HG03025 (cell line): ENCODE measurements around the gene FOXJ3.

Experiments used
- ATAC-seq: cut with Tn5 transposase; IDR thresholded peaks from one replicate; pipeline ENCODE4 v1.9.1; 2021; ENCODE audit warnings: mild to moderate bottlenecking, moderate library complexity; ENCODE audit not compliant: unreplicated experiment, low FRiP score

The FOXJ3 gene

DNA sequence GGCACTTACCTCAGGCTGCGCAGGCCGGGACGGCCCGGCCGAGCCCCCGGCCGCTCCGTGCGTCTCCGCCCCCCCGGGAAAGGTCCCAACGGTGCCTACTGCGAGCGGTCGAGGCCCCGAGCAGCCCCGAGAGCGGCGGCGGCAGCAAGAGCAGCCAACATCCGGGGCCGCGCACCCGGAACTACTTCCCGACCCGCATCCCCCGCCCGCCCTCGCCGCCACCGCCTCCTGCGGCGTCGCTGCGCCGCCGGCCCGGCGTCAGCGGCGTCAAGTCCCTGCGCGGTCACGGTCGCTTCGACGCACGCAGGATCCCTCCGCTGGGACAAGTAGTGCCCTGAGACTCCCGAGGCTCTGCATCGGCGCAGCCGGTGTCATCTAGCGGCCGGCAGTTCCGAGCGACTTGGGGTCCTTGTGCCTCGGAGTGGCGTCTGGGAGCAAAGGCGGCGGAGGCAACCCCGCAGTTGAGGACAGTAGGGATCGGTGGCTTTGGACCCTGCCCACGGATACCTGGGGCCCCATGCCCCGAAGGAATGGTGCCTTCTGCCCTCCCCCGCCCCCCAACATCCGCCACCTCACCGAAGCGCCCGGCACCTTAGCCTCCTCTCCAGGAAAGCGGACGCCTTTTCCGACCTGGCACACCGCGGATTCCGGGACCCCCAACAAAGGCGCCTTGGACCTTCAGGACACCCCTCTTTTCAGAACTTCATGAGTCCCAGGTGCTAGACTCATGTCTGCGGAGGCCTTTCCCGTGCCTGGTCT, at the start of gene FOXJ3:
TSS of gene FOXJ3 (minus strand) at position 186 of the 759 bp plus-strand sequence. CDS start 24,142 bp downstream, outside the sequence.
- peak; percentile 65 for ATAC-seq

DNA sequence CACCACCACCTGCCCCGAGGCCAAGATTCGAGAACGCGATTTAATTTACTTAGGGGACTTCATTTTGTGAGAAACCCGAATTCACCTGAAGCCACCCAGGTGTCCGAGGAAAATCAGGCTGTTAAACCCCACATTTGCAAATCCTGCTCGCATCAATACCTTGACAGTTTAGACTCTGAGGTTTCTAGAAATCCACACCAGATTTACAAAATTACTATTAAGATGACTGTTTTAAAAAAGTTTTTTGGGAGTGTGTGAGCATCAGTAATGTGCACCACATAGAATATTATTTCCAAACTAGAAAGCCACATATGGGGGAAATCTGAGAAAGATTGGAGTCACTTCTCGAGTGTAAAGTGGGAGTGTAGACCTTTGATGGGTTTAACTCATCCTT, 46.2 kb upstream of the FOXJ3 start:
- no peak for ATAC-seq

GRCh38 chr1:42380586-42381279, 45.7 kb upstream of the FOXJ3 start, which contains the start of gene RIMKLA:
Gene RIMKLA (plus strand): TSS chr1:42380792. CDS start chr1:42380935, 143 bp downstream.
- ATAC-seq, result peak; percentile 73

DNA sequence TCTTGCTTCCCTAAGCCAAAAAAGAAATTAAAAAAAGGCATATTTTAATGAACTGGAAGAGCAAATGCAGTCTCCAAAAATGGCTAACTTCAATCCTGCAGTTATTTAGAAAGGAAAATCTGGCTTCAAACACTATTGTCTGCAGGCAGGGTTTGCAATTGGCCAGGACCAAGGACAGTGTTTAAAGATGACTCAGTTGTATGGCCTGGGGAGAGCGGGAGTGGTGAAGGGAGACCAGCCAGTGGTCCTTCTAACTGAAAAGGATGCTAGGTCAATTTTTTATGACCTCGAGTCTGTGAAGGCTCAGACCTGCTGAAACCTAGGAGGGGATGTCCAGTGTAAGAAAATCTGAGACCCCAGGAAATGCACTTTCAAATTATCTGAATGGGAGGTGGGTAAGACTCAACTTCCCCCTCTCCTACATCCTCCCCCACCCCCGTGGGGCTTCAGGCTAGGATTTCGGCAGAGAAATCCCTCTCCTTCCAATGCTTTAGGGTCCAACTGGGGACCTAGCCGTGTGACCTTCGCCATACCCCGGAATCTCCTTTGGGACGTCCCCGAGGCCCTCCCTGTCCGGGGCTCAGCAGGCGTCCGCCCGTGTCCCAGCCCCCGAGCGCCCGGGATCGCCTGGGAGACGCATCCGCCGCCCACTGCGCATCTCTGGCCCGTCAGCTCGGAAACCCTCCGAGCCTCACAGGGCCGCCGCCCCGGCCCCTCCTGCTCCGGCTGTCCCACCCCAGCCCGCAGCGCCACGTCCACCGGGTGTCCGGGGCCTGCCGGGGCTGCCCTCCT, 45.0 kb upstream of the FOXJ3 start:
- peak; percentile 41 for ATAC-seq

DNA sequence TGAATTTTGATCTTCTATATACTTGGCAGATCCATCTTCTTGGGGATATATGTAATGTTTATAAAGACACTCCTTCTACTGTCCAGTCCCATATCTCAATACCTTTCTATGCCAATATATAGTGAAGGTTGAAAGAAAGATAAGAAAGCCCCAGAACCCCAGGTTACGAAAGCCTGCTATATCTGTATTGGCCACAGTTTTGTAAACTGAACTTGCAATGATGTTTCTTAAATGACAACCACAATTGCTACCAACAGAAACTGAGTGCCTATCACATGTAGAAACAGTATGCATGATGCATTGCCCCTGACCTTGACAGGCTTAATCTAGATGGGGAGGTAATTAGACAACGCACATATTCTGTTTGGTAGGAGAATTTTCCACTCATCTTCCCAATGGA, 37.8 kb upstream of the FOXJ3 start:
- no peak for ATAC-seq

DNA sequence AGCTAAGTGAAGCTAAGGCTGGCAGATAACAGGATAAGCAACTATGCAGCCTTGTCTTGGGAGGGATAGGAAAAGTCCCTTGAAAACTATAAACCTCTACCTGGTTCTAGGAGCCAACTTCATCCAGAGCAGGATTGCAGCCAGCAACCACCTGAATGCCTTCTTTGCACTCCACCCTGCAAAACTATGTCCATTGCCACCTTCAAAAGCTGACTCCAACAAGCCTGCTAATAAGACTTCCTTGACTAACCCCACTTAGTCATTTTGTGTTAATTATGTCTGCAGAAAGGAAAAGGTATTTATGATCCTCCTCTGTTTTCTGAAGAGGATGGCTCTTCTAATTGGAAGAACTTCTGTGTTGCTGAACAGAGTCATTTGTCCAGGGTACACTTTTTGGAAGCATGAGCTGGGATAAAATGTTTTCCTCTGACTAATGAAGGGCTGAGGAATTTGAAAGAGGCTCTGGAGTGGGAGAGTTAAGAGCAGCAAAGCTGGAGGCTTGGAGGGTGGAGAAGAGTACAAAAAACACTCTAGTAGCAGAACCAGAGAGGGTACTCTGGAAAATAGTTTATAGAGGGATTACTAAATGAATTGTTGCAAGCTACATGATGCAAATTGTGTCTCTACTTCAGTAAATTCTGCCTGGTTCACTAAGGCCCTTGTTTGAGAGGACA, 36.0 kb upstream of the FOXJ3 start:
- ATAC-seq, result no peak

GRCh38 chr1:42369471-42369870, 34.4 kb upstream of the FOXJ3 start:
- no peak for ATAC-seq

- ATAC-seq, result no peak
These were observed 33.2 kb upstream of the FOXJ3 start for GRCh38 chr1:42368096-42368795.

- no peak for ATAC-seq
These were observed 30.1 kb upstream of the FOXJ3 start for GRCh38 chr1:42365118-42365517.

- ATAC-seq, result no peak
These were observed 29.5 kb upstream of the FOXJ3 start for GRCh38 chr1:42364542-42364941.

GRCh38 chr1:42364089-42364488, 29.1 kb upstream of the FOXJ3 start:
- ATAC-seq, result no peak

GRCh38 chr1:42359466-42359865, 24.4 kb upstream of the FOXJ3 start:
- ATAC-seq, result no peak

GRCh38 chr1:42358791-42359190, 23.8 kb upstream of the FOXJ3 start:
- ATAC-seq, result no peak

- no peak for ATAC-seq
These were observed 15.1 kb upstream of the FOXJ3 start for GRCh38 chr1:42350086-42350485.

GRCh38 chr1:42348498-42348897, 13.5 kb upstream of the FOXJ3 start:
- no peak for ATAC-seq

GRCh38 chr1:42343049-42343448, 8.0 kb upstream of the FOXJ3 start:
- ATAC-seq, result no peak

- no peak for ATAC-seq
These were observed 5.9 kb upstream of the FOXJ3 start for GRCh38 chr1:42340901-42341300.

DNA sequence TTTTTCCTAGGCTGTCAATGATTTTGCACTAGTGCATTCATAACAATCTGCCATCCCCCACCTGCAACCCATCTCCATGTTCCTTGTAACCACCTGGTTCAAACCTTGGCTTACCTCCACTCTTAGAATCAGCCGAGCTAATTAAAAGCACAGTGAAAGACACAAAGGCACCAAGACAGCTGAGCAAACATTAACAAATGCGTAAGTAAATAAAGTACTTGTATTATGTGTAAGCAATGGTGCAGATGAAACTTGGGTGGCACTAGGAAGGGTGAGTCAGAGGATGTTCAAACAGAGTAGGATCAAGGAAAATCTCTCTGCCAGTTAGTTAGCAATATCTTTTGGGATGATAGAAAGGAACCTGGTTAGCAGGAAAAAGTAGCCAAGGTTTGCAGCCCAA, 5.1 kb upstream of the FOXJ3 start:
- no peak for ATAC-seq

DNA sequence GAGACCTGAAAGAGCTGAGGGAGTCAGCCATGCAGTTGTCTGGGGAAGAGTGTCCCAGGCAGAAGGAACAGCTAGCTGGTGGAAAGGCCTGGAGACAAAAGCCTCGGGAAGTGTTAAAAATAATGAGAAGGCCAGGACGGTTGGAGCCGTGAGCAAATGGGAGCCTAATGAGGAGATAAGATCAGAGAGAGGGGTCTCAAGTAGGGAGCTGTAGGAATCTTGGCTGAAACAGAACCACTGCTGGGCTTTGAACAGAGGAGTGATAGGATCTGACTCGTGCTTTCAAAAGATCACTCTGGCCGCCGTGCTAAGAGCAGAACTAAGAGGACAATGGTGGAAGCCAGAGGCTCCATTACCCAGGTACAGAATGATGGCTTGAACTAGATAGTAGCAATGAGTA, 1.9 kb upstream of the FOXJ3 start:
- ATAC-seq, result no peak
